Suprapubic skin (tissue), 4 donors: ENCODE data around the gene RTL1. TPM values are rescaled to one million over a fixed set of nuclear protein-coding genes. Genes with fewer than 3 reads are reported as not detected.

Experiments
- DNase-seq, 2 donors: peaks; one replicate each; pipeline ENCODE4 v3.0.0-alpha.2; 2019; ENCODE audit warnings: low spot score in 2 of 2
- H3K27ac ChIP-seq: fragments of 200-600 bp; sonication (generic); one replicate; pipeline ENCODE4 v1.5.1; 2019
- H3K27me3 ChIP-seq: fragments of 200-600 bp; sonication (generic); one replicate; pipeline ENCODE4 v1.5.1; 2019
- H3K36me3 ChIP-seq: fragments of 200-600 bp; sonication (generic); one replicate; pipeline ENCODE4 v1.5.1; 2019
- H3K4me1 ChIP-seq: fragments of 200-600 bp; sonication (generic); one replicate; pipeline ENCODE4 v1.5.1; 2019
- H3K4me3 ChIP-seq: fragments of 200-600 bp; sonication (generic); one replicate; pipeline ENCODE4 v1.5.1; 2019; ENCODE audit warnings: mild to moderate bottlenecking
- H3K9me3 ChIP-seq: fragments of 200-600 bp; sonication (generic); one replicate; pipeline ENCODE4 v1.5.1; 2019
- CTCF ChIP-seq, 2 donors: fragments of 200-600 bp in 1 of 2; fragments of 450-650 bp in 1 of 2; sonication (generic) in 1 of 2; IDR thresholded peaks; one replicate each; pipeline ENCODE4 v1.5.1; 2016 to 2019; ENCODE audit warnings: antibody characterized with exemption in 2 of 2, mild to moderate bottlenecking in 1 of 2, moderate library complexity in 1 of 2
- EP300 ChIP-seq: sonication (generic); formaldehyde crosslinking; IDR thresholded peaks from one replicate; pipeline ENCODE4 v1.6.1; 2017; ENCODE audit warnings: antibody characterized with exemption
- POLR2A ChIP-seq, 2 donors: fragments of 450-650 bp; IDR thresholded peaks; one replicate each; pipeline ENCODE4 v1.6.1; 2017; ENCODE audit warnings: antibody characterized with exemption in 2 of 2, mild to moderate bottlenecking in 2 of 2, moderate library complexity in 2 of 2
- POLR2AphosphoS5 ChIP-seq, 3 donors: sonication (generic); formaldehyde crosslinking; IDR thresholded peaks; one replicate each; pipeline ENCODE4 v1.6.1; 2017; ENCODE audit warnings: antibody characterized with exemption in 3 of 3
- WGBS: methylation state at CpG from one replicate; pipeline ENCODE4 v1.1.5; 2018; 5-methylcytosine and 5-hydroxymethylcytosine counted together
- total RNA-seq, 4 donors: library from RNA; depleted of rRNA; stranded (reverse); fragments of >200 nt; gene quantifications; one replicate each; pipeline ENCODE4 v1.1.0, GENCODE V29; 2016

Gene RTL1
- total RNA-seq, 4 donors from 2014 or later = not detected

DNA sequence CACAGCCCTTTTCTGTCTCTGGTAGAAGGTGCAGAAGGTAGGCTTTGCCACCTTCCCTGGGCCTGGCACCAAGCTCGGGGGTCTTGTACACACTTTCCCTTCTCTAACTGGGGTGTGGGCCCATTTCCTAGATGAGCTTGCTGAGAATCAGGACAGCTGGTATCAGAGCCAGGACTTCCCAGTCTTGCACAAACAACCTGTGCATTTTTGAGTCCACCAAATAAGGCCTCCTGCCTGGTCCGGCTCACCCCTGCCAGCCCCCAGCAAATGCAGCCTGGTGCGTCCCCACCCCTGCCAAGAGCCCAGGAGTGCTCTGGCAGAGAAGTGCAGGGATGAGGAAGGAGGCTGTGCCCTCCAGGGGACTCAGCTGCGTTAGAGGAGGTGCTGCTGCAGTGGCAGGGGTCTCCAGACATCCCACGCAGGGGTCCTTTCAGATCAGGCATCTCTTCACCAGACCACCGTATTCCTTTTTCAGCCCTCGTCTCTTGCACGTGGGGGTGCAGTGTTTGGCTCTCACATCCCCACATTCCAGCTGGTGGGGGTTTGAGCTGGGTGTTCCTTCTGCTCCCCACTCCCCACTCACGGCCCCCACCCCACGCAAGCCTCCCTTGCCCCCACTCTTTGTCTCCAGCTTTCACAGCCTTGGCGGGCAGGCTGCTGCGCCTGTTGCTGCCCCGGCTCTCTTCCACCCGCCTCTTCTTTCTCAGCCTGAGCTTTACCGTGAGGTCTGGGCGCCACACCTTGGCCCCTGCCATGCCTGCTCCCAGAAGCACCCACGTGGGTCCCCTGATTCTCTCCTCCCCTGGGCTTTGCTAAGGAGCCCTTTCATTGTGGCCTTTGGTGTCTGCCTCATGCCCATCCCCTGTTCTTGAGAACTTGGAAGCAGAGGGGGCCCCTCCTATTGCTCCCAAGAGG is 45.3 kb downstream of the RTL1 start:
- Histone ChIP-seq H3K4me1 (no peaks in the 10 kb centered on the region), H3K27ac (no peak overlapping the region), H3K27me3 (peaks cover 16% of the 10 kb centered on the region), H3K9me3 (no peaks in the 10 kb centered on the region), H3K36me3 (no peaks in the 10 kb centered on the region), H3K4me3 (no peak overlapping the region)
- DNase-seq = no peak
- WGBS = 72% methylated on average over 14 of the region's 17 CpGs
- TF ChIP-seq CTCF (IDR thresholded peaks at IDR 0.05) (no peak), EP300 (no peak), POLR2A (IDR thresholded peaks at IDR 0.05) (no peak), POLR2AphosphoS5 (IDR thresholded peaks at IDR 0.05) (no peak)

GRCh38 chr14:100857233-100857922 is 46.1 kb downstream of the RTL1 start:
- H3K4me3 ChIP-seq = no peak overlapping the region
- 77% methylated on average over 13 of the region's 14 CpGs for WGBS
- H3K9me3 ChIP-seq = no peaks in the 10 kb centered on the region
- H3K27me3 ChIP-seq = peaks cover 13% of the 10 kb centered on the region
- no peak overlapping the region for H3K27ac ChIP-seq
- H3K4me1 ChIP-seq = no peaks in the 10 kb centered on the region
- TF ChIP-seq CTCF (IDR thresholded peaks at IDR 0.05) (no peak), POLR2A (IDR thresholded peaks at IDR 0.05) (no peak), EP300 (no peak), POLR2AphosphoS5 (IDR thresholded peaks at IDR 0.05) (no peak)
- H3K36me3 ChIP-seq = no peaks in the 10 kb centered on the region
- no peak for DNase-seq

- peaks cover 4% of the 10 kb centered on the region for H3K4me1 ChIP-seq
- no peak for DNase-seq
- H3K4me3 ChIP-seq = no peak overlapping the region
- no peaks in the 10 kb centered on the region for H3K36me3 ChIP-seq
- no peak overlapping the region for H3K27ac ChIP-seq
- no peak for TF ChIP-seq EP300
- no peak for TF ChIP-seq CTCF (IDR thresholded peaks at IDR 0.05)
- TF ChIP-seq POLR2A (IDR thresholded peaks at IDR 0.05) = no peak
- TF ChIP-seq POLR2AphosphoS5 (IDR thresholded peaks at IDR 0.05) = no peak
- H3K9me3 ChIP-seq = no peaks in the 10 kb centered on the region
- WGBS = 85% methylated on average over 19 of the region's 20 CpGs
- peaks cover 8% of the 10 kb centered on the region for H3K27me3 ChIP-seq
Measured at GRCh38 chr14:100856056-100856950, 47.2 kb downstream of the RTL1 start.

- no peak for TF ChIP-seq POLR2AphosphoS5 (IDR thresholded peaks at IDR 0.05)
- TF ChIP-seq CTCF (IDR thresholded peaks at IDR 0.05) = no peak
- TF ChIP-seq EP300 = no peak
- no peak for TF ChIP-seq POLR2A (IDR thresholded peaks at IDR 0.05)
- Histone ChIP-seq H3K4me1 (peaks cover 5% of the 10 kb centered on the region), H3K36me3 (no peaks in the 10 kb centered on the region), H3K4me3 (no peak overlapping the region), H3K9me3 (no peaks in the 10 kb centered on the region), H3K27ac (no peak overlapping the region), H3K27me3 (peaks cover 5% of the 10 kb centered on the region)
- 78% methylated on average over 18 of the region's 18 CpGs for WGBS
- DNase-seq = no peak
Measured at GRCh38 chr14:100855256-100855930, 48.1 kb downstream of the RTL1 start.
